Choroid plexus epithelial cell (primary cell): Measurements from ENCODE around the gene BRSK2.

Experiments used
- DNase-seq: peaks from one replicate; pipeline ENCODE4 v3.0.0-alpha.2; 2010; ENCODE audit warnings: low read depth
- H3K4me3 ChIP-seq: 2 replicates; pipeline ENCODE4 v1.5.1; 2011; ENCODE audit warnings: low read depth, mild to moderate bottlenecking, control low read depth, low read length, moderate library complexity
- CTCF ChIP-seq: conservative IDR thresholded peaks from 2 replicates; pipeline ENCODE4 v1.5.1; 2011; ENCODE audit warnings: low read depth, mild to moderate bottlenecking, control low read depth, inconsistent platforms, low read length, moderate library complexity

Gene BRSK2

DNA sequence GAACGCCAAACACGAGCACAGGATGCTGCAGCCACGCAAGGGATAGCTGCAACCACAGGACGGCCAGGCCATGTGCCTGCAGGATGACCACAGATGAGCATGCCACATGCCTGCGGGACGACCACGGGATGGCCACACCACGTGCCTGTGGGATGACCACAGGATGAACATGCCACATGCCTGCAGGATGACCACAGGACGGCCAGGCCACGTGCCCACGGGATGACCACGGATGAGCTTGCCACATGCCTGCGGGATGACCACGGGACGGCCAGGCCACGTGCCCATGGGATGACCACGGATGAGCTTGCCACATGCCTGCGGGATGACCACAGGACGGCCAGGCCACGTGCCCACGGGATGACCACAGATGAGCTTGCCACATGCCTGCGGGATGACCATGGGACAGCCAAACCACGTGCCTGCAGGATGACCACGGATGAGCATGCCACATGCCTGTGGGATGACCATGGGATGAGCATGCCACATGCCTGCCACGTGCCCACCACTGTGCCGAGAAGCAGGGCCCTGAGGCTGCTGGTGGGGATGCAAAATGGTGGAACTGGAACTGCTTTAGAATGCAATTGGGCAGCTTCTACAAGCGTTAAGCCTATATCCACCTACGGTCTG is 109.6 kb downstream of the BRSK2 start:
- no peak for DNase-seq
- TF ChIP-seq CTCF = no peak
- no peak overlapping the region for H3K4me3 ChIP-seq

DNA sequence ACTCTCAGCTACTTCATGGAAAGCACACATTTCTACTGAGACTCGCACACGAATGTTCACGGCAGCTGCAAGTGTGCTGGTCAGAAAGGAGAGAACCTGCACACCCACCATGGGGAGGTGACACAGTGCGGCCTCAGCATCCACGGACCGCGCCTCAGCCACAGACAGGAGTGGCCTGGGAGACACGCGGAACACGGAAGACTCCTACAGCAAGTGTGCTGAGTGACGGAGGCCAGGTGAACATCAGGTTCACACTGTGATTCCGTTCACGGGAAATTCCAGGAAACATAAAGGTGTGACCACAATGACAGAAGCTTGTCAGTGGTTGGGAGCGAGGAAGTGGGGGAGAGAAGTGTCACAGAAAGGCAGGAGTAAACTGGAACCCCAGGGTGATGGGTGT is 110.2 kb downstream of the BRSK2 start:
- no peak for DNase-seq
- TF ChIP-seq CTCF = no peak
- no peak overlapping the region for H3K4me3 ChIP-seq

- no peak for DNase-seq
- no peak for TF ChIP-seq CTCF
- no peak overlapping the region for H3K4me3 ChIP-seq
Measured at GRCh38 chr11:1500466-1501420, 111.0 kb downstream of the BRSK2 start.

- DNase-seq = no peak
Measured at GRCh38 chr11:1501421-1502167, 111.9 kb downstream of the BRSK2 start.

DNA sequence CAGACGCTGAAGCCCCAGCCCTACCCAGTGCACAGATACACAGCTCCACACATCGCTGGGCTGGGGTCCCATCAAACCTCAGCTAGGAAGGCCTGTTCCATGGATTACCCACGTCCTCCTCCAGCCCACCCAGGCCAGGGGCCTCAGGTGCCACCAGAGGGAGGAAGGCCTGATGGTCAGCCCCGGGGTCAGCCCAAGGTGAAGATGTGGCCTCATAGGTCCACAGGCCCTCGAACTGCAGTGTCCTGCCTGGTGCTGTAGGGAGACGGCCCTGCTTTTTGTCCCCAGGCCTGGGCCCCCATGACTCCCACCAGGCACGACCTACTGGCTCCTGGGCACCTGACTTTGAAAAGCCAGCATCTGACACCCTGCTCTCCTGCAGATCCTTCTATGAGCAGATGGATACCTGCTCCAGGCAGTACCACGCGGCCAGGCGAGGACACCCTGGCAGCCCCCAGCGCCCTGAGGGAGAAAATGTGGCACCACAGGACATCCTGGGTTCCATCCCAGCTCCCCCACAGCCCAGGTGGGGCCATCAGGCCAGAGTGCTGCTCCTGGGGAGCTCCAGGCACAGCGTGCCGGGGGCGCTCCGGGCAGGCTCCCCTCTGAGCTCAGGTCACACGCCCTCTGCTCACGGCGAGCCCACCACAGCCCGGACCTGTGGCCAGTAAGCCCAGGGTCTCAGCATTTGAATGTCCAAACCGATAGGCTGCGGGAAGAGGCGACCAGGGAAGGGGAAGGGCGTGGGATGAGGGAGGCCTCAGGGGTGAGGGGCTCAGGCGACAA is 112.6 kb downstream of the BRSK2 start:
- no peak for DNase-seq
- no peak overlapping the region for H3K4me3 ChIP-seq
- TF ChIP-seq CTCF = no peak

More at GRCh38 chr11:1501421-1502167, 111.9 kb downstream of the BRSK2 start:
- H3K4me3 ChIP-seq = no peak overlapping the region
- no peak for TF ChIP-seq CTCF

DNA sequence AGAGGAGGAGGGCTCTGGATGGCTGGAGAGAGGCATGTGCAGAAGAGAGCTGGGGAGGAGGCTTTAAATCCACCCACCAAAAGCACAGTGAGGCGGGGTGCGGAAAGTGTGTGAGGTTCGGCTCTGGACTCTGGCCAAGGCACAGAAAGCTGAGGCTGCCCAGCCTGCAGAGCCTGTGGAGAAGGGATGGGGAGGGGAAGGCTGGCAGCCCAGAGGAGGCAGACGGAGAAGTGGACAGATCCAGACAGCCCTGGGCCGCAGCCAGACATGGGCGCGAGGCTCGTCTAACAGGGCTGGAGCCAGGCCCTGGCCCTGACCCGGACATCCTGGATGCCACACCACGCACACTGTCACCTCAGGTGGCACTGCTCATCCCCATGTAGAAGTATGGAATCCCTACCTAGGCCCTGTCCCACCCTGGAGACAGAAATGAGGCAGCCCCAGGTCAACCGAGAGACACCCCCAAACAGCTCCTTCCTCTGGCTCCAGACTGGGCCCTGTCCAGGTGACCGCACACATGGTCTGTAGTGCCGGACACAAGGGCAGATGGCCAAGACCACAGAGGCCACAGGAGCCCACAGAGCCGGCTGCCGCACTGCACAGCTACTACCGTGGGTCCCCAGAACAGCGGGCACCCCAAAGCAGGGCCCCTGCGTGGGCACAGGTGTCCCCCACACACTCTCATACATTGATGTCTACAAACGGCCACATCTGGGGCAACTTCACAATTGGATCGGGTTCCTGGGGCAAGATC is 113.4 kb downstream of the BRSK2 start:
- DNase-seq = no peak
- no peak overlapping the region for H3K4me3 ChIP-seq
- no peak for TF ChIP-seq CTCF
